Omental fat pad (tissue), 4 donors: ENCODE data around the gene GRIN1. TPM values are rescaled to one million over a fixed set of nuclear protein-coding genes. Genes with fewer than 3 reads are reported as not detected.

Experiments used
- ATAC-seq: fragments of 150-250 bp; one replicate; pipeline ENCODE4 v1.9.1; 2016; ENCODE audit warnings: mild to moderate bottlenecking, moderate library complexity; ENCODE audit not compliant: low FRiP score
- DNase-seq: peaks from one replicate; pipeline ENCODE4 v3.0.0-alpha.2; 2019; ENCODE audit warnings: low spot score
- CTCF ChIP-seq, 3 donors: fragments of 450-650 bp; IDR thresholded peaks; one replicate each; pipeline ENCODE4 v1.5.1; 2016 to 2017; ENCODE audit warnings: antibody characterized with exemption in 3 of 3, mild to moderate bottlenecking in 3 of 3, moderate library complexity in 2 of 3
- total RNA-seq, 4 donors: library from RNA; depleted of rRNA; stranded (reverse); fragments of >200 nt; gene quantifications; one replicate each; pipeline ENCODE4 v1.1.0, GENCODE V29; 2016

The GRIN1 gene
- total RNA-seq, 4 donors from 2014 or later: not detected

DNA sequence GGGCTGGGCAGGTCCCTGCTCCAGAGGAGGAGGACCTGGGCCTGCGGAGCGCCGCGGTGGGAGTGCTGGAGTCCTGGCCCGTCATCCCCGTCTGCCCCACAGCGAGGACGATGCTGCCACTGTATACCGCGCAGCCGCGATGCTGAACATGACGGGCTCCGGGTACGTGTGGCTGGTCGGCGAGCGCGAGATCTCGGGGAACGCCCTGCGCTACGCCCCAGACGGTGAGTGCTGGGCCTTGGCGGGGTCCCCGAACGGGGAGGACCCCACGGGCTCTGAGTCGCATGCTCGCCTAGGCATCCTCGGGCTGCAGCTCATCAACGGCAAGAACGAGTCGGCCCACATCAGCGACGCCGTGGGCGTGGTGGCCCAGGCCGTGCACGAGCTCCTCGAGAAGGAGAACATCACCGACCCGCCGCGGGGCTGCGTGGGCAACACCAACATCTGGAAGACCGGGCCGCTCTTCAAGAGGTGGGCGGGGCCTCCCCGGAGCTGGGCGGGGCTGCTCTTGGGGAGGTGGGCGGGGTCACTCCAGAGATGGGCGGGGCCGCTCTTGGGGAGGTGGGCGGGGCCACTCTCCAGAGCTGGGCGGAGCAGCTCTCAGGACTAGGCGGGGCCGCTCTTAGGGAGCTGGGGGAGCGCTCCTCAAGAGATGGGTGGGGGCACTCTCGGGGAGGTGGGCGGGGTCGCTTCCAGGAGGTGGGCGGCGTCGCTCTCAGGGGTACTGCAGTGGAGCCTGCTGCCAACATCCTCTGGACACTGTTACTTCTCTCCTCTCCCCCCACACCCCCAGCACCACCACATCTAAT, 17.8 kb downstream of the GRIN1 start:
- no peak for ATAC-seq
- no peak for DNase-seq
- no peak for TF ChIP-seq CTCF (IDR thresholded peaks at IDR 0.05)

DNA sequence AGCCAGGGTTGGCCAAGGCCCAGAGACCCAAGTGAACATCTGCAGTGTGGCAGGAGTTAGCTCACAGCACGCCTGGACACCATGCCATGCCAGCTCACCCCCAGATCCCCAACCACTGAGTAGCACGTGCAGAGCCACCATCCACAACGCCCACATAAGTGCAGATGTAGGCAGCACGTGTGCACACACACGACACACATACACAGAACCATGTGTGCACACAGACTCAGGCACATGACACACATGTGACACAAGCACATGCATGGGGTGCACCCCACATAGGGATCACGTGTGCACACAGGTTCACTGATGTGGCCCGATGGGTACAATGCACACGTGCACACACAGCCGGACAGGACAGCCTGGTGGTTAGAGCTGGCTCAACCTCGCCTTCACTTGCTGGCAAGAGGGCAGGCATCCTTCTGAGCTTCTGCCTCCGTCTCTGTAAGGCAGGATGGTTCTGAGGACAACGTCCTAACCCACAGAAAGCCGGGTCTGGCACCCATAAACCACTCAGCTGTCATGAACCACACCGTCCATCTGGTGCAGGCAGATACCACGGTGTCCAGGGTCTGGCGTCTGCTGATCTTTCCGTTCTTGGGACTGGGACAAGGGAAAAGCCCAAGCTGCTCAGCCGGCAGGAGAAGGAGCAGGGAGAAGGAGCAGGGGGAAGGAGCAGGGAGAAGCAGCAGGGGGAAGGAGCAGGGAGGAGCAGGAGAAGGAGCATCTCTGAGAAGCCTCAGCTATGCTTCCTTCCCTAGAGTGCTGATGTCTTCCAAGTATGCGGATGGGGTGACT, 18.9 kb downstream of the GRIN1 start:
- DNase-seq: no peak
- ATAC-seq: no peak
- no peak for TF ChIP-seq CTCF (IDR thresholded peaks at IDR 0.05)

DNA sequence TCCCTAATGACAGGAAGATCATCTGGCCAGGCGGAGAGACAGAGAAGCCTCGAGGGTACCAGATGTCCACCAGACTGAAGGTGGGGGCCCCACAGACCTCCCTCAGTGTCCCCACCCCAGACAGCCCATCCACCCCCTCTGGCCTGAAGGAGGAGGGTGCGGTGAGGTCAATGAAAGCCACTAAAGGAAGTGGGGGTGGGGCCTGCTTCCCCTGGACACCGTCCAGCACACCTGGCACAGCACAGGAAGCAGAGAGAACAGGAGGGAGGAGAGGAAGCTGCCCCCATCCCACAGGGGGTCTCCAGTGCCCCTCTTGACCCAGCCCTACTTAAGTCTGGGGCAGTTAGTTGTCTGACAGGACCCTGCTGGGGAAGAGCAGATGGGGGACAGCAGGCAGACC, 19.7 kb downstream of the GRIN1 start:
- DNase-seq: no peak
- TF ChIP-seq CTCF (IDR thresholded peaks at IDR 0.05): no peak
- no peak for ATAC-seq

- no peak for TF ChIP-seq CTCF (IDR thresholded peaks at IDR 0.05)
- DNase-seq (no peak), ATAC-seq (no peak)
Observed at GRCh38 chr9:137159105-137160053, 20.4 kb downstream of the GRIN1 start.

- no peak for DNase-seq
- TF ChIP-seq CTCF (IDR thresholded peaks at IDR 0.05): no peak
- no peak for ATAC-seq
Observed at GRCh38 chr9:137160054-137160425, 21.1 kb downstream of the GRIN1 start.

- no peak for TF ChIP-seq CTCF (IDR thresholded peaks at IDR 0.05)
- no peak for ATAC-seq
- no peak for DNase-seq
Observed at GRCh38 chr9:137160716-137161557, 22.0 kb downstream of the GRIN1 start.
